NCI-H510A (cell line): ENCODE data around the gene TNFRSF6B.
"Not testable (repeated sequence)": the region's sequence is repeated elsewhere in the genome, so short reads cannot be mapped to it uniquely, and the experiment has no call there.

ENCODE experiments used
- DNase-seq: peaks from one replicate; lab custom pipeline; 2025; lab: John Stamatoyannopoulos, UW

The TNFRSF6B gene

GRCh38 chr20:63709149-63709527, 12.7 kb downstream of the TNFRSF6B start:
- DNase-seq = no peak

- DNase-seq = no peak
These were observed 14.7 kb downstream of the TNFRSF6B start for GRCh38 chr20:63711085-63711645.

- no peak for DNase-seq
These were observed 15.7 kb downstream of the TNFRSF6B start for GRCh38 chr20:63712191-63712590.

- DNase-seq = no peak
These were observed 18.4 kb downstream of the TNFRSF6B start for GRCh38 chr20:63714858-63715257.

- DNase-seq = no peak
These were observed 22.5 kb downstream of the TNFRSF6B start for GRCh38 chr20:63718996-63719395.

GRCh38 chr20:63722967-63723622, 26.6 kb downstream of the TNFRSF6B start:
- DNase-seq = not testable (repeated sequence)

- DNase-seq = not testable (repeated sequence)
These were observed 33.8 kb downstream of the TNFRSF6B start for GRCh38 chr20:63730189-63730733.

- DNase-seq = no peak
These were observed 35.0 kb downstream of the TNFRSF6B start for GRCh38 chr20:63731410-63731809.

GRCh38 chr20:63732118-63733095, 36.0 kb downstream of the TNFRSF6B start:
- DNase-seq = no peak

- no peak for DNase-seq
These were observed 36.7 kb downstream of the TNFRSF6B start for GRCh38 chr20:63733117-63733516.

- DNase-seq = no peak
These were observed 37.2 kb downstream of the TNFRSF6B start for GRCh38 chr20:63733579-63734081.

- DNase-seq = no peak
These were observed 37.9 kb downstream of the TNFRSF6B start for GRCh38 chr20:63734111-63734945.

- DNase-seq = no peak
These were observed 38.8 kb downstream of the TNFRSF6B start for GRCh38 chr20:63734946-63735858.

GRCh38 chr20:63735859-63736718, 39.6 kb downstream of the TNFRSF6B start, which contains the start of gene LIME1:
LIME1 (plus strand) TSS chr20:63736664; CDS start chr20:63737550, 886 bp downstream.
- DNase-seq = no peak

- DNase-seq = no peak
These were observed 40.6 kb downstream of the TNFRSF6B start for GRCh38 chr20:63736893-63737694.

GRCh38 chr20:63737695-63737944, 41.2 kb downstream of the TNFRSF6B start:
- no peak for DNase-seq

- DNase-seq = no peak
These were observed 41.7 kb downstream of the TNFRSF6B start for GRCh38 chr20:63737945-63738686.

- no peak for DNase-seq
These were observed 42.3 kb downstream of the TNFRSF6B start for GRCh38 chr20:63738687-63739129.
